ENCODE results near the gene GALNTL6. TPM values are rescaled to one million over a fixed set of nuclear protein-coding genes. Genes with fewer than 3 reads are reported as not detected.

The GALNTL6 gene
- polyA plus RNA-seq, 5 donors = 0.06 to 0.13 (median 0.08) TPM

DNA sequence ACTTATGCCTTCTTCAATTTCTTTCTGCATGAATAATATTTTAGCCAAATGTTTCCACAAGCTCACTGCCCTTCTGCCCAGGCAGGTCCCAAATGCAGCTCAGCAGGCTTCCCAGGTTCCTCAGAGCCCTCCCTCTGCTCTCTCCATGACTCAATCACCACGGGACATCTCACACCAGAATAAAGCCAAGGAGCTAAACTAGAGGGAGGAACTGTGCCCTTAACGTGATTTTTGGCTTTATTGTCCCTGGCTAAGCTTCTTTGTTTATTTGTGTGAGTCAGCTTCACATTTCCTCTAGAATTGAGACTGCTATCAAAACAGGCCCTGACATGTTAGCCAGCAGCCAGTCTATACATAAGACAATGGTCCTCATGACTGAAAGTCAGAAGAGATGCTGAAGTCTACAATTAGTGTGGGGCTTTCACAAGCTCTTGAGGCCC, 1169.0 kb downstream of the GALNTL6 start:
- DNase-seq = no peak

DNA sequence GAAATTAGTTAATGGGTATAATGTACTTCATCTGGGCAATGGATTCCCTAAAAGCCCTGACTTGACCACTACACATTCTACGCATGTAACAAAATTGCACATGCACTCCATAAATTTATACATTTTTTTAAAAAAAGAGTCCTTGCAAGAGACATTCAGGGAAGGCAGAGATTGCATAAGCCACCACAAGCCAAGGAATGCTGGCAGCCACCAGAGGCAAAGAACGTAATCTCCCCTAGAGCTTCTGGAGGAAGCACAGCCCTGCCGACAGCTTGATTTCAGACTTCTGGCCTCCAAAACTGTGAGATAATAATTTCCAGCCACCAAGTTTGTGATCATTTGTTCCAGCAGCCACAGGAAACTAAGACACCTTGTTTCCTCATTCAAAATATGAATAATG, 1169.8 kb downstream of the GALNTL6 start:
- no peak for DNase-seq

DNA sequence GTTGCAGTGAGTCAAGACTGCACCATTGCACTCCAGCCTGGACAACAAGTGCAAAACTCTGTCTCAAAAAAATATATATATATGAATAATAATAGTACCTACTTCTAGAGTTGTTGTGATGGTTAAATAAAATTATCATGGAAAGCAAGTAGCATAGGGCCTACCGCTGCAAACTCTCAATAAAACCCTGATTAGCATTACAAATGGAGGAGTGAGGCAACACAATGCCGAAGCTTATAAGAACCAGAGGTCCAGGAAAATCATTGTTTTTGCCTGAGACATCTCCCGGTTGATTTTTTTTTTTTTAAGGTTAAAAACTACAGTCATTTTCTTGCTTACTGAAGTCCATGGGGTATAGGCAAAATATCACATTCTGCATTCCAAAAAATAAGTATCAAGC, 1170.4 kb downstream of the GALNTL6 start:
- DNase-seq = no peak

DNA sequence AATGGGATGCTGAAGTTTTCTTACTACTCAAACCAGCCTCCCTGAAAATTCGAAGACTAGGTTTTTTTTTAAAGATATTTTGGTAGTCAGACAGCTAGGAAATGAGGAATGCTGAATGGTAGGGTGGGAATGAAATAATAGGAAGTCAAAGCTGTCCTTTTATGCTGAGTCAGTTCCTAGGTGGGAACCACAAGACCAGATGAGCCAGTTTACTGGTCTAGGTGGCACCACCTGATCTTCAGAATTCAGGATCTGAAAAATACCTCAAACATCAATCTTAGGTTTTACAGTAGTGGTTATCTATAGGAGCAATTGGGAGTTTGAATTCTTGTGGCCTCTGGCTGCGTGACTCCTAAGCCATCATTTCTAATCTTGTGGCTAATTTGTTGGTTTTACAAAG, 1172.3 kb downstream of the GALNTL6 start:
- DNase-seq = no peak

DNA sequence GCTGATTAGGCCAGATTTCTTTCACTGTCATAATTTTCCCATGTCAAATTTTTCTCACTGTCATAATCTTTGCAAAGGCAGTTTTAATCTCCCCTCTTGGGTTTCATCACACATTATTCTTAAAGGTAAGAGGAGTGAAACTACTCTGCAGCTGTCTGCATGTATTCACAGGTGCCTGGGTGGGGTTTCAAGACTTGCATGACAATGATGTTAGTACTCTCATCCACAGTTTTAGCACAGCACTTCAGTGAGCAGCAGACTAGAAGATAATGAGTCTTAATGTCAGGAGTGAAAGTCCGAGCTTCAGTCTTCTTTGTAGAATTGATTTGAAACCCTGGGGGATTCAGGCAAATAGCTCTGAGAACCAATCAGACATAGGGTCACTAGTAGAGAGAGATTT, 1172.9 kb downstream of the GALNTL6 start:
- no peak for DNase-seq

DNA sequence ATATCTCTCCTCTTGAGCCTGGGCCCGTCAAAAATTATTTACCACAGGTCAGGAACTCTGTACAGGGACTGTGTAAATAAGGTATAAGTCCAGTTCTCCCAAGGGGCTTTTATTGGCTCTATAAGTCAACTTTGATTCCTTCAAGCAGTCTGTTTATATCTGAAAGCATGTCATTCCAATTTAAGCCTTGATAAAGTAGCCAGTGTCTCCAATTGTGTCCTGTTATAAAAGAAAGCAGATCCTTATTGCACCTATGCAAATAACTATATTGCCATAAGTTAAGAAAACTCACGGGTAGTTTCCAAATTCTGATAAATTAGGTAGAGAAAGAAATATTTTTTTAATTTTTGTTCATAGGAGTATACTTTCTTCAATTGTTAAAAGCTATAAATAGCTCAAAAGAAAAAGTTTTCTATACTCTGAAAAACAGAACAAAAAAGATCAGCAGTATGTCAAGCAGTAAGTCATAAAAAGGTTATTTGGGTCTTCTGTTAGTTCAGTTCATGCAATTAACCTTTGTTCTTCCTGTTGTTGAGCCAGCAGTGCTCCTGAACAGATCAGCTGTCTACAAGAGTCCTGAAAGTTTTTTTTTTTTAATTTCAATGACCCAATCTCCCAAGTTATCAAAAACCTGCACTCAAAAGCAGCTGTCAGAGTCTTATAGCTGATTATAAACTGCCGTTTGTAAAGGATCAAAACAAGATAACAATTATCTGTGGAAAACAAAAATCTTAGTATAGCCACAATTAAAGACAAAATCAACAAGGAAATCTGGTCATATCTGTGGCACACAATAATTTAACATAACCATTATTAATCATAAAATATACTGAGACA, 1177.0 kb downstream of the GALNTL6 start:
- DNase-seq = no peak

DNA sequence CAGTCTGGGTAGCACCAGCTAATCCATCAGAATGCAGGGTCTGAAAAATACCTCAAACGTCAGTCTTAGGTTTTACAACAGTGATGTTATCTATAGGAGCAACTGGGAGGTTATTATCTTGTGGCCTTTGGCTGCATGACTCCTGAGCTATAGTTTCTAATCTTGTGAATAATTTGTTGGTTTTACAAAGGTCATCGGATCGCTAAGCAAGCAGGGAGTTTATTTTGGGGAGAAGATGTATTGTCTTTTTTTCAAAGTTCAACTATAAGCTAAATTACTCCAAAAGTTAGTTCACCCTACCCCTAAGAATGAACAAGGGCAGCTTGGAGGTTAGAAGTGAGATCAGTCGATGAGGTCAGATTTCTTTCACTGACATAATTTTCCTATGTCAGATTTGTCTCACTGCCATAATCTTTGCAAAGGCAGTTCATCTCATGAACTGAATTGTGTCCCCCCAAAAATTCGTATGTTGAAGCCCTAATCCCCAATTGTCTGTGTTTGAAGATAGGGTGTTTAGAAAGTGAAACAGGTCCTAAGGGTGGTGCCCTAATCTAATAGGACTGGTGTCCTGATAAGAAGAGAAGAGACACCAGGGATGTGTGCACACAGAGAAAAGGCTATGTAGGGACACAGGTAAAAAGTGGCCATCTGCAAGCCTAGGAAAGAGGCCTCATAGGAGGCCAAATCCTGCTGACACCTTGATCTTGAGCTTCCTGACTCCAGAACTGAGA, 1179.6 kb downstream of the GALNTL6 start:
- DNase-seq = no peak

DNA sequence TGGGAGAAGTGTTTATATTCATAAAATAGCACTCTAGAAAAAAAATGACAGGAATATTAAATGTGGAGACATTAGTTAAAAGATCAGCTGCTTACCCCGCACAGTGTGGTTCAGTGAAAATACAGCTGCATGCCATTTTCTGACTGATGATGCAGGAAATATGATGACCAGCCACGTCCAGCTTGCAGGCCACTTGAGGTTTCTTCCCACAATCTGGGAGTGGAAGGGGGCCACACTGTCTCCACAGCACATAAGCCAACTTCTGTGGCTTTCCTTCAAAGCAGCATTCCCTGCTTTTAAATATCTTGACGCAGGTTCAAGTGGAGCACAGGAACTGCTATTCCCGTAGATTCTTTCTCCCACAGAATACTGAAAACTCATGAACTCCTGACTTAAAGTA, 1182.0 kb downstream of the GALNTL6 start:
- DNase-seq = no peak

DNA sequence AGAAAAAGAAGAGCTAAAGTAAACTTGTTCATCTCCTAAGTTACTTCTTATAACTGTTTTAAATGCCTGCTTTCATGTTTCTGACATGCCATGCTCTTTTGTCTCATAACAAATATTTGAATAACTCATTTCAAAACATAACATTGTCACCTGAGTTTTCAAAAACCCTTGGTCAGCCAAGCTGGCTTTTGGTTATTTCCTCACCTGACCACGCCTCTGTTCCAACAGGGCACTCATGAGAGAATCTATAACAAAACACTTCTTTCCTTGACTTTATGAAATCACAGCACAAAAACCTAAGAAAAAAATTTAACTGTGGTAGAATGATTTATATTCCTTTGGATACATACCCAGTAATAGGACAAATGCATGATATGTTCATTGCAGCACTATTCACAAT, 1182.5 kb downstream of the GALNTL6 start:
- DNase-seq = no peak

DNA sequence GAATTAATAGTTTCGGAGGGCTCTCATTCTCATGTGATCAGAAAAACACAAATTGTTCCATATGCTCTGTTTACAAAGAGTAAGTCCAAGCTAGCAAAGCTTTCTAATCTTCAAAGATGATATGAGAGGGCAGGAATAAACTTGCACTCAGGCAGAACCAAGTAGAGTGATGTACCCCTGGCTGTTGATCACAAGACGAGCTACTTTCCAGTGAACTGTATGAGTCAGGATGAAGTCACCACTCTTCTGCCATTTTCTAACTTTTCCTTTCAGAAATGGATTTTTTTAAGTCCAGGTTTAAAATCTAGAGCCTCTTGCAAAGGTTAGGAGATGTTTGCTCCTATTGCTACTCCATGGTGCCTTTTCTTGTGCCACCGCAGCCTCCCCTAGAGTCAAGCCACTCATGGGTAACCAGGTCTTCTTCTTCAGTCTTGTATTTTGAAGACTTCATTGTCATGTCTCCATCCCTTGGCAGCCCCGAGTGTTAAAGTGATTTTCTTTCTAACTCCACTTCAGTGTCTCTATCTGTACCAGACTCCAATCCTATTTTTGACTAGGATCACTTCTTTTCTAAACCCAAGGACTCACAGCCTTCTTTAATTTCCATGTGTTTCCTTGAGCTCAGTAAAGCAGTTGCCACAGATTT, 1183.5 kb downstream of the GALNTL6 start:
- no peak for DNase-seq

DNA sequence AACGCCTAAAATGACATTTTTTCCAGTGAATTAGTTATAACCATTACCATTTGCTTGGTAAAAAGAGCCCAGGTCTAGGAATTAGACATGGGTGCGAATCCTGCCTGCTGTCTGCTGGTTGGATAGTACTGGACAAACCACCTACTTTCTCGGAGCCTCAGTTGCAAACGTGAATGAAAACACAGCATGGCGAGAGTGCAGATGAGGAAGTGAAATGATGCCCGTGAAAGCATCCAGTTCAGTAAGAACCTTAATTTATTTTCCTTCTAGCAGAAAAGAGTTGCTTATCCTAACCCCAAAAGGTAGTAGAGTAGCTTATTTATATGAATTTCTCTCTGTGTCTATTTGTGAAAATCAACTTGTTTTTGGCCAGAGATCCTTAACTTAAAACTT, 1184.0 kb downstream of the GALNTL6 start:
- DNase-seq = no peak

DNA sequence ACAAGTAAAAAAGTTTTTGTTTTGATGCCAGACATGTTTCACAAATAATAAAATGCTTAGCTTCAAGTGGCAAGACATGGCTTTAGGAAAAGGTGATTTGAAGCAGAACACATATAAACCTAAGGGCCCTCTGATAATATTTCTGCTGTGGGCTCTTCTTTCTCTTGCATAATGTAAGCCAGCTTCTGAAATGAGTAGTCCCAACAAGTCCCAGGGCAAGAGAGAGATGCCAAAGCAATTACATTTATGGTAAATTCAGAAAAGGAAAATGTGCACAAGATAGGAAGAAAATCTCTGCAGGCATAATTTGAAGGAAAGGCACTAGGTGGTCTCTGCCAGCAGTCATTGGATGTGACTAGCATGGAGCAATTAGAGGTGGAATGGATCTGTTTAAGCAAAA, 1184.7 kb downstream of the GALNTL6 start:
- DNase-seq = no peak

DNA sequence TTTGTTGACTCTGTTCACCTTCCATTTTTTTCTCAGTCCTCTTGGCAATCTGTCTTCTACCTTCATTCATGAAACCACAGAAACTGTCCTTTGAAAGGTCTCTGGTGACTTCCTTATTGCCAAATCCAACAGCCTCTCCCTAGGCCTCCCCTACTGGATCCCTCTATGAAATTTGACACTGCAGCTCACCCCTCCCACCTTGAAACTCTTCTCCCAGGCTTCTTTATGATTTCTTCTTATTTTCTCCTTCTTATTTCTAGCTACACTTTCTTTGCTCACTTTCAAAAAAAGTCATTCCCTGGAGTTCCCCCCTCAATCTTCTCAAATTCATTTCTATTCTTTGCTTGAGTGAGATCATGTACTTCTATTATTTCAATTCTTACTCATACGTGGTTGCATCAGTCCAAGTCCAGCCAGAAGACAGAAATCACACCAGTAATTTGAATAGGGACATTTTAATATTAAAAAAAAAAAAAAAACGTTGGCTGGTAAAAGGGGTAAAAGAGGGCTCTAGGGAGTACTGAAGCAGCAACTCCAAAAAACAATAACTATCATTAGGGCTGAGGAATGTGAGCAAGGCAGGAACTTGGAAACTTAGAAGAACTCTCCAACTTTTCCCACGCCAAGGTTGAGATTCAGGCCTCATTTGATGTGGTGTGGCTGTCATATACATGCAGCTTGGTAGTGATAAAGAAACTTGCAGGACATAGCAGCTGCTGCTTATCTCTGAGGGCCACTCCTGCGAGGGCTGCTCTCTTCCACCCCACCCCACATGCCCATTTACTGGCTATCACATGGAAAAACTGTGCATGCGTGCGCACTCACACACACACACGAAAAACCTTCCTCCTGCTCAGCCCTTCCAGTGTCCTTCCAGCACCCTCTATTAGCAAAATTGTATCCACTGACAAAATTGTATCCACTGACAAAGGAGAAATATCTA, 1185.6 kb downstream of the GALNTL6 start:
- no peak for DNase-seq

DNA sequence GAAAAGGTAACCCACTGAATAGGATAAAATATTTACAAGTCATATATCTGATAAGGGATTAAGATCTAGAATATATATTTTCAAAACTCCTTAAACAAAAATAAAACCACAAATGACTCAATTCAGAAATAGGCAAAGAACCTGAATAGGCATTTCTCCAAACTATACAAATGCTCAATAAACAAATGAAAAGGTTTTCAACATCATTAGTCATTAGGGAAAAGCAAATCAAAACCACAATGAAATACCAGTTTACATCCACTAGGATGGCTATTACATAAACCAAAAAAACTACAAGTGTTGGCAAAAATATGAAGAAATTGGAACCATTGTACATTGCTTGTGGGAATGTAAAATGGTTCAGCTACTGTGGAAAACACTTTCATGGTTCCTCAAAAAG, 1188.4 kb downstream of the GALNTL6 start:
- DNase-seq = no peak

DNA sequence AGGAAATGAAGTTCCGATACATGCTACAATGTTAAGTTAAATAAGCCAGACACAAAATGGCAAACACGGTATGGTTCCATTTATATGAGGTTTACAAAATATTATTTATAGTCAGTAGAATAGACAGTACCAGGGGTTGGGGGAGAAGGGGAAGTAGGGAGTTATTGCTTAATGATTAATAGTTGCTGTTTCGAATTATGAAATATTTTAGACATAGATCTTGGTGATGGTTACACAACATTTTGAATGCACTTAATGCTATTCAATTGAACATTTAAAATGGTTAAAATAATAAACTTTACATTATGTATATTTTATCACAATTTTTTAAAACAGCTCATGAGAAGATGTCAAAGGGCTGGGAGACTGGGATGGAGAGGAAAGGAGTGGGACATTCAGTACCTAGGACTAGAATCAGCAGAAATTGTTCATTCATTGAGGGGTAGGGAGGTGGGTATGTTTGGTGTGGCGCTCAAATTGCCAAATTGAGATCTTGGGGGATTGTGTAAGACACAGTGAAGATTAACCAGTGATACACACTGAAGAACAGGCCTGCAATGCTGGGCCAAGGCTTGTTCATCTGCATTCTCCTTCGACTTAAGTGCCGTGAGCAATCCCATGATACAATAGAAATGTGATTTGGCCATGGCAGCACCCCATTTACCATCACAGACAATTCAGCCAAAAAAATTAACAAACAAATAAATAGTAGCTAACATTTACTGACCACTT, 1189.8 kb downstream of the GALNTL6 start:
- DNase-seq = no peak

DNA sequence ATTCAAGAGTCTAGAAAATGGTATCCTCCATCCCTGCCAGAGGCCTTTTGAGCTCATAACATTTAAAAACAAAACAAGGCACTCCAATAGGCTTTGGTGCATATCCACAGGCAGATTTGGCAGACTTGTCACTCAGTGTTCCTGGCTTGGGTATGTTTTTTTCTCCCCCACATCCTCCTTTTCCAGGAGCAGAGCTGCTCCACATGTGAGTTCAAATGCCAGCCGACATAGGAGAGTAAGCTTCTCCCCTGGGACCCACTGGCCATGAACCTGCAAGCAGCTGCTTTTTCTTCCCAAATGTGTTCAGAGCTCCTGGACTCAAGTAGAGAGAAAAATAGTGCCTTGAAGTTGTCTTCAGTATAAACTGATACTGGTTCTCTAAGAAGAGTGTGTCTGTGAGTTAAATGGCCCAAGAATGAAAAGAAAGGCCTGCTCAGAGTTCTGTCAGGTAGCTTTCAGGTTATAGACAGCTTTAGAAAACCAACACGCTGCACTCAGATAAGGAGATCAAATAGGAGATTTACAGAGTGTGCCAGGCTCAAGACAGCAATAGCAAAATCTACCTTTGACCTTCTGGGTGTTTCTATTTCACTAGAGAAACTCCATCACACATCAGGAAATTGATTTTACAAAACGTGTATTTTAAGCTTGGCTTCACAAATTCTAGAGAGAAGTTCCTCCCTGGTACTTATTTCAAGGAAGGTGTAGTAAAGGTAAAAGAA, 1192.9 kb downstream of the GALNTL6 start:
- no peak for DNase-seq

DNA sequence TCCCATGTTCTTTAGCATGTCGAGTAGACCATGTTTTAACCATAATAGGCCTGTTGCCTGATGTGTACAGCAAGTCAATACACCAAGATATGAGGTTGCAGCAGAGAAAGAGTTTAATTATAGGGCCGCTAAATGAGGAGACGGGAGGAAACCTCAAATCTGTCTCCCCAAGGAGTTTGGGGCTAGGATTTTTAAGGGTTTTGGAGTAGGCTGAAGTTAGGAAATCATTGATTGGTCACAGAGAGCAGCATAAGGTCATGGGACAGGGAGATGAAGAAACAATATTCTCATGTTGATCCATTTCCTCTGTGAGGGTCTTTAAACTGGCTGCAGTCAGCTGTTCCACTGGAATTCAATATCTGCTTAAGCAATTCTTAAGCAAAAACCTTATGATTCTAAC, 1195.2 kb downstream of the GALNTL6 start:
- DNase-seq = no peak

DNA sequence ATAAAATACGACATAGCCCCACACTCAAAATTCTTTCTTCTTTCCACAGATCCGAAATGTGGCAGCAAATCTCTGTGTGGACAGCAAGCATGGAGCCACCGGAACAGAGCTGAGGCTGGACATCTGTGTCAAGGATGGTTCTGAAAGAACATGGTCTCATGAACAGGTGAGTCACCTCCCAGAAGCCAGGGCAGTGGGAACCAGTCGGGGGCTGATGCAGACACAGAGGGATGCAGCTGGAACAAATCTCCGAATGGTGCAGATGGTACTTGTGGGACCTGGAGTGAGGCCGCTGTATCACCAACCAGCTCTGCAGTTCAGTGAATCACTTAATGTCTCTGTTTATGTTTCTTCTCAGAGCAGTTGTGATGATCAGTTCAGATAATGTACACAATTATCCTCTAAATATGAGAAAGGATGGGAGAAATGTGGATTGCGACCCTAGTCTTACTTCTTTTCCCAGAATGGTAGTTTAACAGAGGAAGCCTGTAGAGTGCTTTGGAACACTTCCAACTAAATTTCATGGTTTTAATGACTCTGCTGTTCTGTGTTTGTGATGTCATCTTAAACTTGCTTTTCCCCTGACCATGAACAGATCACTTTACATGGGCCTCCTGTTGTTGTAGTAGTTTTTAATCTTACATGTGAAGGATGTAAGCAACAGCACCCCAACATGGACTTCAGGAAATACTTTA, 1196.1 kb downstream of the GALNTL6 start:
- no peak for DNase-seq

DNA sequence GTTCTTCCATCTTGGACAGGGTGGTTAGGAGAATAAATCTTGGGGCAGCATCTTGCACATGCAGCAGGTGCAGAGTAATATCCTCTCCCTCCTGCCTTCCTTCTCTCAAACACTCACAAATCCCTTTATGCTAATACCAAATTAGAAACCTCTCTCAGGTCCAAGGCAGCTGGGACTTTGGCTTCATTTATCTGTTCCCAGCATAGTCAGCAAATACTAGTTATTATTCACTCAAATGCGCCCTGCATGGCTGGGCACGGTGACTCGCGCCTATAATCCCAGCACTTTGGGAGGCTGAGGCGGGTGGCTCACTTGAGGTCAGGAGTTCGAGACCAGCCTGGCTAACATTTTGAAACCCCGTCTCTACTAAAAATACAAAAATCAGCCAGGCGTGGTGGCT, 1199.4 kb downstream of the GALNTL6 start:
- no peak for DNase-seq
